Muscle layer of duodenum (tissue), 2 donors: Measurements from ENCODE around the gene USP3.
"Not testable (repeated sequence)": the region's sequence is repeated elsewhere in the genome, so short reads cannot be mapped to it uniquely, and the experiment has no call there.

ENCODE experiments used
- H3K27ac ChIP-seq: one replicate; pipeline ENCODE4 v1.7.0; 2013; ENCODE audit warnings: mild to moderate bottlenecking, low read length
- H3K27me3 ChIP-seq: one replicate; pipeline ENCODE4 v1.7.0; 2013; ENCODE audit warnings: low read depth, mild to moderate bottlenecking, control low read depth, low read length
- H3K36me3 ChIP-seq, 2 donors: one replicate each; pipeline ENCODE4 v1.7.0; 2013; ENCODE audit warnings: low read length in 2 of 2, control low read depth in 1 of 2, mild to moderate bottlenecking in 1 of 2; ENCODE audit not compliant: insufficient read depth in 2 of 2, control insufficient read depth in 1 of 2
- H3K4me1 ChIP-seq, 2 donors: one replicate each; pipeline ENCODE4 v1.7.0; 2013; ENCODE audit warnings: low read length in 2 of 2, mild to moderate bottlenecking in 2 of 2, control low read depth in 1 of 2, moderate library complexity in 1 of 2; ENCODE audit not compliant: insufficient read depth in 2 of 2, control insufficient read depth in 1 of 2
- H3K4me3 ChIP-seq, 2 donors: one replicate each; pipeline ENCODE4 v1.7.0; 2013; ENCODE audit warnings: low read length in 2 of 2, low read depth in 1 of 2, mild to moderate bottlenecking in 1 of 2
- H3K9me3 ChIP-seq, 2 donors: one replicate each; pipeline ENCODE4 v1.7.0; 2013; ENCODE audit warnings: low read length in 2 of 2, control low read depth in 1 of 2, mild to moderate bottlenecking in 1 of 2; ENCODE audit not compliant: control insufficient read depth in 1 of 2
- donor health status: healthy.

Gene USP3

GRCh38 chr15:63480441-63480821 is 24.0 kb upstream of the USP3 start:
- H3K4me3 ChIP-seq, result no peak overlapping the region
- peaks cover 7 to 22% of the 10 kb centered on the region in 2 donors for H3K4me1 ChIP-seq
- no peak overlapping the region for H3K27ac ChIP-seq
- H3K36me3 ChIP-seq, result no peaks in the 10 kb centered on the region
- no peaks in the 10 kb centered on the region for H3K9me3 ChIP-seq
- H3K27me3 ChIP-seq, result no peaks in the 10 kb centered on the region

GRCh38 chr15:63481105-63481810 is 23.1 kb upstream of the USP3 start:
- Histone ChIP-seq H3K4me1 (peaks cover 2 to 17% of the 10 kb centered on the region in 2 donors), H3K27me3 (no peaks in the 10 kb centered on the region), H3K9me3 (no peaks in the 10 kb centered on the region), H3K36me3 (no peaks in the 10 kb centered on the region), H3K27ac (no peak overlapping the region), H3K4me3 (no peak overlapping the region)

GRCh38 chr15:63482874-63483323 is 21.5 kb upstream of the USP3 start:
- H3K9me3 ChIP-seq, result no peaks in the 10 kb centered on the region
- no peak overlapping the region for H3K27ac ChIP-seq
- H3K27me3 ChIP-seq, result no peaks in the 10 kb centered on the region
- no peak overlapping the region for H3K4me3 ChIP-seq
- no peaks in the 10 kb centered on the region for H3K36me3 ChIP-seq
- peaks cover 2 to 12% of the 10 kb centered on the region in 2 donors for H3K4me1 ChIP-seq

- no peaks in the 10 kb centered on the region for H3K36me3 ChIP-seq
- H3K27me3 ChIP-seq, result no peaks in the 10 kb centered on the region
- no peak overlapping the region for H3K27ac ChIP-seq
- peaks cover 2 to 12% of the 10 kb centered on the region in 2 donors for H3K4me1 ChIP-seq
- no peak overlapping the region for H3K4me3 ChIP-seq
- no peaks in the 10 kb centered on the region for H3K9me3 ChIP-seq
These were observed 20.6 kb upstream of the USP3 start for GRCh38 chr15:63483521-63484371.

GRCh38 chr15:63484433-63485186 is 19.8 kb upstream of the USP3 start:
- peaks cover 2 to 12% of the 10 kb centered on the region in 2 donors for H3K4me1 ChIP-seq
- H3K27ac ChIP-seq, result no peak overlapping the region
- H3K9me3 ChIP-seq, result no peaks in the 10 kb centered on the region
- no peaks in the 10 kb centered on the region for H3K27me3 ChIP-seq
- no peaks in the 10 kb centered on the region for H3K36me3 ChIP-seq
- H3K4me3 ChIP-seq, result no peak overlapping the region

GRCh38 chr15:63487076-63487757 is 17.2 kb upstream of the USP3 start:
- Histone ChIP-seq H3K9me3 (no peaks in the 10 kb centered on the region), H3K27me3 (no peaks in the 10 kb centered on the region), H3K36me3 (no peaks in the 10 kb centered on the region), H3K4me1 (peaks cover 6 to 9% of the 10 kb centered on the region in 2 donors), H3K4me3 (no peak overlapping the region), H3K27ac (no peak overlapping the region)

GRCh38 chr15:63487758-63488397 is 16.5 kb upstream of the USP3 start:
- H3K4me1 ChIP-seq, H3K36me3 ChIP-seq, H3K27ac ChIP-seq, H3K27me3 ChIP-seq, H3K9me3 ChIP-seq, H3K4me3 ChIP-seq: not testable (repeated sequence)

- H3K4me3 ChIP-seq, result no peak overlapping the region
- no peaks in the 10 kb centered on the region for H3K9me3 ChIP-seq
- H3K4me1 ChIP-seq, result peaks cover 6 to 7% of the 10 kb centered on the region in 2 donors
- H3K36me3 ChIP-seq, result no peaks in the 10 kb centered on the region
- H3K27me3 ChIP-seq, result no peaks in the 10 kb centered on the region
- H3K27ac ChIP-seq, result no peak overlapping the region
These were observed 15.9 kb upstream of the USP3 start for GRCh38 chr15:63488398-63488960.

GRCh38 chr15:63489352-63489751 is 15.0 kb upstream of the USP3 start:
- H3K27ac ChIP-seq, result no peak overlapping the region
- H3K36me3 ChIP-seq, result no peaks in the 10 kb centered on the region
- H3K9me3 ChIP-seq, result no peaks in the 10 kb centered on the region
- no peaks in the 10 kb centered on the region for H3K27me3 ChIP-seq
- peaks cover 0 to 6% of the 10 kb centered on the region in 2 donors for H3K4me1 ChIP-seq
- H3K4me3 ChIP-seq, result no peak overlapping the region

GRCh38 chr15:63490345-63491034 is 13.9 kb upstream of the USP3 start:
- H3K27me3 ChIP-seq, result no peaks in the 10 kb centered on the region
- H3K4me3 ChIP-seq, result no peak overlapping the region
- no peaks in the 10 kb centered on the region for H3K9me3 ChIP-seq
- peak overlapping the region; percentile 14 for H3K27ac ChIP-seq
- peaks cover 0 to 6% of the 10 kb centered on the region in 2 donors for H3K4me1 ChIP-seq
- H3K36me3 ChIP-seq, result no peaks in the 10 kb centered on the region
